H1 (cell line): ENCODE data around the gene TFAP2C. TPM values are rescaled to one million over a fixed set of nuclear protein-coding genes. Genes with fewer than 3 reads are reported as not detected.

Source experiments
- ATF2 ChIP-seq: IDR thresholded peaks from 2 replicates; pipeline ENCODE4 v1.6.1; 2012; ENCODE audit warnings: low read length, inconsistent platforms
- CBX8 ChIP-seq: fragments of 300-800, 300-1000 bp; sonication (generic); IDR thresholded peaks from 2 replicates; pipeline ENCODE4 v1.7.1; 2016; ENCODE audit warnings: low read depth, low read length, borderline replicate concordance
- EZH2 ChIP-seq: fragments of 200-600 bp; sonication (generic); IDR thresholded peaks from 2 replicates; pipeline ENCODE4 v1.7.1; 2012; ENCODE audit warnings: low read depth, mild to moderate bottlenecking, moderate library complexity, low read length, inconsistent platforms; ENCODE audit not compliant: severe bottlenecking
- RNF2 ChIP-seq: fragments of 200-900, 300-1000 bp; sonication (generic); IDR thresholded peaks from 2 replicates; pipeline ENCODE4 v1.7.1; 2016; ENCODE audit warnings: borderline replicate concordance, low read depth, mild to moderate bottlenecking, antibody characterized with exemption, low read length; ENCODE audit not compliant: poor library complexity, severe bottlenecking; ENCODE audit errors: missing control alignments
- polyA plus RNA-seq, 7 experiments: library from polyadenylated mRNA; depleted of rRNA in 3 of 7; stranded (reverse) in 5 of 7; unstranded in 2 of 7; fragments of >200 nt in 5 of 7; fragments of 200-250 nt in 2 of 7; gene quantifications; 1 replicate in 5 of 7; 2 replicates in 1 of 7; 4 replicates in 1 of 7; pipeline versions ENCODE4 v1.2.1 to v1.2.3, GENCODE V29; 2011 to 2013; ENCODE audit warnings: missing spikeins in 2 of 7, mixed read lengths in 2 of 7
- total RNA-seq: library from RNA; stranded (reverse); fragmentation: NEBNext Ultra II Directional; extraction: Animal tissue kit (Norgen Biotek cat#: 25700); gene quantifications from 2 replicates; pipeline ENCODE4 v1.2.1, GENCODE V29; 2021

Gene TFAP2C
- total and polyA plus RNA-seq, 2 of the 8 experiments (the other 6 are each of a cell fraction or from before 2014, with no cell fraction given), result 1.7 to 5.8 TPM

GRCh38 chr20:56628015-56628872 lies 862 bp upstream of the TFAP2C start (continued):
- TF ChIP-seq CBX8 (peak; percentile 87; the same call in 1 of the 2 replicates), RNF2 (peak; percentile 67), ATF2 (no peak), EZH2 (peak; percentile 73)
